SK-N-SH (cell line): Measurements from ENCODE around the gene TRA2B.

Experiments
- CTCF ChIP-seq: fragments of 200-600 bp; sonication (generic); IDR thresholded peaks from 2 replicates; pipeline ENCODE4 v1.6.1; 2017; ENCODE audit warnings: antibody characterized with exemption, mild to moderate bottlenecking, moderate library complexity
- REST ChIP-seq: IDR thresholded peaks from 2 replicates; pipeline ENCODE4 v1.6.1; 2012; ENCODE audit warnings: mild to moderate bottlenecking, low read depth, low read length, moderate library complexity
- USF2 ChIP-seq: fragments of 150-350 bp; IDR thresholded peaks from 2 replicates; pipeline ENCODE4 v1.6.1; 2017; ENCODE audit warnings: antibody characterized with exemption, low read length, low read depth, borderline replicate concordance
- ZBTB33 ChIP-seq: IDR thresholded peaks from 2 replicates; pipeline ENCODE4 v1.4.0; 2012; ENCODE audit warnings: low read depth, borderline replicate concordance

- no peak for TF ChIP-seq CTCF
- no peak for TF ChIP-seq USF2
- TF ChIP-seq ZBTB33: no peak
- no peak for TF ChIP-seq REST
Measured at GRCh38 chr3:185979721-185980121, 41.9 kb upstream of the TRA2B start.
